ENCODE data around the gene TPT1.

The TPT1 gene

DNA sequence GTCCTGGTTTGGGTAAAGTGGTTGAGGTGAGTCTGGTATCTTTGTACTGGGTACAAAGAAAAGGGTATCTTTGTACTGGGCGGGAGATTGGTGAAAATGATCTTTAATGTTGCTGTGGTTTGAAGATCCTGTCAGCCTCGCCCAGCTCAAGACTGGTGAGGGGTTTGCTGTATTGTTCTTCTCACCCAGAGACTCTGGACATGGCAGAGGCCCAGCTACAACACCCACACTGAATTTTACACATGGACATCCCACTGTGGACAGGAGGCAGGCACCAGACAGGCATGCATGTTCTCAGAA is 42.8 kb downstream of the TPT1 start:
- Mint-ChIP-seq H3K9me3 (no peaks in the 10 kb centered on the region), H3K4me3 (no peak overlapping the region), H3K4me1 (peaks cover 22% of the 10 kb centered on the region), H3K36me3 (ENCODE audit: low read depth) (peaks cover 4% of the 10 kb centered on the region), H3K27me3 (ENCODE audit: low read depth, poor library complexity) (peaks cover 3% of the 10 kb centered on the region), H3K27ac (no peak overlapping the region)
- TF ChIP-seq, protein P1, sequence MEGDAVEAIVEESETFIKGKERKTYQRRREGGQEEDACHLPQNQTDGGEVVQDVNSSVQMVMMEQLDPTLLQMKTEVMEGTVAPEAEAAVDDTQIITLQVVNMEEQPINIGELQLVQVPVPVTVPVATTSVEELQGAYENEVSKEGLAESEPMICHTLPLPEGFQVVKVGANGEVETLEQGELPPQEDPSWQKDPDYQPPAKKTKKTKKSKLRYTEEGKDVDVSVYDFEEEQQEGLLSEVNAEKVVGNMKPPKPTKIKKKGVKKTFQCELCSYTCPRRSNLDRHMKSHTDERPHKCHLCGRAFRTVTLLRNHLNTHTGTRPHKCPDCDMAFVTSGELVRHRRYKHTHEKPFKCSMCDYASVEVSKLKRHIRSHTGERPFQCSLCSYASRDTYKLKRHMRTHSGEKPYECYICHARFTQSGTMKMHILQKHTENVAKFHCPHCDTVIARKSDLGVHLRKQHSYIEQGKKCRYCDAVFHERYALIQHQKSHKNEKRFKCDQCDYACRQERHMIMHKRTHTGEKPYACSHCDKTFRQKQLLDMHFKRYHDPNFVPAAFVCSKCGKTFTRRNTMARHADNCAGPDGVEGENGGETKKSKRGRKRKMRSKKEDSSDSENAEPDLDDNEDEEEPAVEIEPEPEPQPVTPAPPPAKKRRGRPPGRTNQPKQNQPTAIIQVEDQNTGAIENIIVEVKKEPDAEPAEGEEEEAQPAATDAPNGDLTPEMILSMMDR (IDR thresholded peaks at IDR 0.05), result no peak
- no peak for DNase-seq

DNA sequence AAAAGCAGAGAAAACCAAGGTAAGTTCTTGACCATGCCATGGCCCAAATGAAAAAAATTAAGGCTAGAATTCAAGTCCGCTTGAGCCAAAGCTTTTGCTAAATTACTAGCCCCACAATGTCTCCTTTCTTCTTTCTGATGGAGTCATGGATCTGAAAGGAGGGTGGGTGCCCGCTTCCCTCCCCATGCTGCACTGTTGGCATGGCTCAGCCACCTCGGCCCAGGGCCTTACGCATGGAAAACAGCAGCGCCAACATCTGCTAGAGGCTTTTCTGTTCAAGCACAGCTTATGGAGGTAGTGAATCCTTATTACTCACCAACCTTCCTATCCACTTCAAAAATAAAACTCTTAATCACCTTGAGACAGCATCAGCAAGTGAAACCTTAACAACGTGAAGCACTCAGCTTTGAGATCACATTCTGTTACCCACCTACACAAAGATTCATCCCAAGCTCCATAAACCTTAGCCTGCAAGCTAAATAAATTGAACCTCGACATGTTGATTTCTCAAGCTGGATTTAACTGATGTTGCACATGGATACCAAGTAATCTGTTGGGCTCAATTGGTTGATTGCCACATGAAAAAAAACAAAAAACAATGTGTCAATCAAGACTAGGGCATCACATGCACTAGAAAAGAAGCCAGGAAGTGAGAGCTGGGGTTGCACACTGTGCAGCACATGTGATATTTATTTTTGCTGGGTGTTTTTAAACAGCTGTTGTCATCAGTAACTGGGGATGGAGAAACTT is 43.4 kb downstream of the TPT1 start:
- H3K4me3 Mint-ChIP-seq, result no peak overlapping the region
- H3K9me3 Mint-ChIP-seq, result no peaks in the 10 kb centered on the region
- H3K36me3 Mint-ChIP-seq (ENCODE audit: low read depth), result peaks cover 8% of the 10 kb centered on the region
- DNase-seq, result no peak
- peaks cover 22% of the 10 kb centered on the region for H3K4me1 Mint-ChIP-seq
- peak overlapping the region; percentile 60 for H3K27ac Mint-ChIP-seq
- H3K27me3 Mint-ChIP-seq (ENCODE audit: low read depth, poor library complexity), result peaks cover 3% of the 10 kb centered on the region
- TF ChIP-seq, protein P1 (IDR thresholded peaks at IDR 0.05), result no peak

DNA sequence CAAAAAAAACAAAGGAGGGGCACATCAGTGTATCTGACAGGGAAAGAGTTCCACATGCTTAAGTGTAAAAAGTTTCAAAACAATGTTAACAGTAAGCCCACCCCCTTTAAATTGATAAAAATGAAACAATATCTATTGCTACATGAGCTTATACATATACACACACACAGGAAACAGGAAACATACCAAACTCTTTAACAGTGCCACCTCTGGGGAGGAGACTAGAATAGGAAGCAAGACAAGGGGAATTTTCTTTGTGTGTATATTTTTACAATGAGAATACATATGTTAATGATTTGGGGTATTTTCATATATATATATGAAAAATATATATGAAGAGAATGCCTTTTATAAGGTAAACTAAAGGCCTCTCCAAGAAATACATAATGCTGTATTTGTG is 44.7 kb downstream of the TPT1 start:
- no peak overlapping the region for H3K4me3 Mint-ChIP-seq
- no peaks in the 10 kb centered on the region for H3K9me3 Mint-ChIP-seq
- TF ChIP-seq, protein P1 (IDR thresholded peaks at IDR 0.05), result no peak
- no peaks in the 10 kb centered on the region for H3K27me3 Mint-ChIP-seq (ENCODE audit: low read depth, poor library complexity)
- peaks cover 17% of the 10 kb centered on the region for H3K36me3 Mint-ChIP-seq (ENCODE audit: low read depth)
- peaks cover 30% of the 10 kb centered on the region for H3K4me1 Mint-ChIP-seq
- peak overlapping the region; percentile 90 for H3K27ac Mint-ChIP-seq
- DNase-seq, result no peak

DNA sequence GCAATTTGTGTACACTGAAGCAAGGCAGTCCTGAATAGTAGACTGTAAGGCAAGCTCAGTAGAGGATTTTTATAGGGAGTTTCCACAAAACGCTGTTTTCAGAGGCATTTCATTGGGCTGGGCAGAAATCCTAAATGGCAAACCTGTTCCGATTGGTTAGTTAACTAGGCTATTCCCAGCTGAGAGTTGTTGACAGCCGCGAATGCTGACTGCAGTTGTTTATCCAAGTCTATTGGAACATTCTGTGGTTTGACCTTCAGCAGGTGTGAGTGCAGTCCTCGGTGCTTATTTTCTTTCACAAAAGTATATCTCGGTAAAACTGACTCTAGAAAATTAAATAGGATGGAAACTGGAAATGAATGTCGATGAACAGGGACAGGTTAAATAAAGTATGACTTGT is 45.4 kb downstream of the TPT1 start:
- TF ChIP-seq, protein P1 (IDR thresholded peaks at IDR 0.05), result no peak
- Mint-ChIP-seq H3K27ac (peak overlapping the region; percentile 71), H3K27me3 (ENCODE audit: low read depth, poor library complexity) (no peaks in the 10 kb centered on the region), H3K36me3 (ENCODE audit: low read depth) (peaks cover 22% of the 10 kb centered on the region), H3K4me1 (peaks cover 25% of the 10 kb centered on the region), H3K9me3 (no peaks in the 10 kb centered on the region), H3K4me3 (no peak overlapping the region)
- no peak for DNase-seq

DNA sequence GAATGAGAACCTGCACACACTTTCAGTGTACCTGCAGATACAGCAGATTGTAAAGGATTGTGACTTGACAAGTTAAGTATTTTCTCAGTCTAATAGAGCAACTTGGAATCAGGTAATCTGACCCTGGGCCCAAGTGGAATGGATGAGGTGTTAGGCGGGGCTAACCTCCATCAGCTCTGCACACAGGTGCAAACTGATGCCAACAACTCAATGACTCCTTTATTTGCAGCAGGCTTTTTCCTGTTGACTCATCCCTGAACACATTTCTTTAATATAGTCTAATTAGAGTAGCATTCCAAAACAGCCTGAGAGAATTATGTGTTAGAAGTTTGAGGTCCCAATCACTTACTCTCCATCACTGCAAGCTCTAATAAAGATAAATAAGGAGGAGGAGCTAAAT is 48.8 kb downstream of the TPT1 start:
- Mint-ChIP-seq H3K27ac (peak overlapping the region; percentile 4), H3K4me1 (peaks cover 19% of the 10 kb centered on the region), H3K36me3 (ENCODE audit: low read depth) (peaks cover 33% of the 10 kb centered on the region), H3K9me3 (no peaks in the 10 kb centered on the region), H3K4me3 (no peak overlapping the region), H3K27me3 (ENCODE audit: low read depth, poor library complexity) (no peaks in the 10 kb centered on the region)
- TF ChIP-seq, protein P1 (IDR thresholded peaks at IDR 0.05), result no peak
- DNase-seq, result no peak

DNA sequence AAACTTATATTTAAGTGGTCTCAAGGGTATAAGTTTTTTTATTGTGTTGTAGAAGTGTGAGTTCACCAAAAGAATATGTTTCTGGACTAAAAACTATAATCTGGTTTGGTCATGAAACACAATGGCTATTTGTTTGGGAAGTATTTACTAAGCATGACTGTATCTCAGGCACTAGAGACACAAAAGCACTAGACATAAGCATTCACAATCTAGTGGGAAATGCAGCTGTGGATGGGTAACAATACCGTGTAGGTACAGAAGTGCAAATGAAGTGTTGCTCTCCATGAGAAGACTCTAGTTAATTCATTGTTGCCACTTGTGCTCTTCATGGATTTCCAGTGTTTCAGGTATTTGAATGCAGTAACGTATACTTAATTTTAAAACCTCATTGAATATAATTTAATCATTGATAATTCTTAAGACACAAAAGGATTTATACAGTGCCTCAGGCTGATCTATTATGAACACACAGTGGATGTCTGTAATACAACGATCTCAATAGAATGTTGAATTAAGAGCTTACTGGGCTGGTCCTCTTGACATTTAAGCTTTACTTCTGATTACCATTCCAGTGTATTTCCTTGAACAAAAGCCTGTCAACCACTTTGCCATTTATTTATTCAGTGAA is 50.9 kb downstream of the TPT1 start:
- no peaks in the 10 kb centered on the region for H3K27me3 Mint-ChIP-seq (ENCODE audit: low read depth, poor library complexity)
- H3K27ac Mint-ChIP-seq, result no peak overlapping the region
- TF ChIP-seq, protein P1 (IDR thresholded peaks at IDR 0.05), result no peak
- H3K4me3 Mint-ChIP-seq, result no peak overlapping the region
- peaks cover 47% of the 10 kb centered on the region for H3K36me3 Mint-ChIP-seq (ENCODE audit: low read depth)
- H3K4me1 Mint-ChIP-seq, result peaks cover 19% of the 10 kb centered on the region
- no peaks in the 10 kb centered on the region for H3K9me3 Mint-ChIP-seq
- no peak for DNase-seq

Data from nephron progenitor cell (in vitro differentiated cells).